ENCODE data around the gene CYP1A1. TPM values are rescaled to one million over a fixed set of nuclear protein-coding genes. Genes with fewer than 3 reads are reported as not detected.

CYP1A1 gene
- total and polyA plus RNA-seq, 2 of the 13 experiments (the other 11 are each of a cell fraction or from before 2014, with no cell fraction given), result 7.9 to 8.0 TPM

DNA sequence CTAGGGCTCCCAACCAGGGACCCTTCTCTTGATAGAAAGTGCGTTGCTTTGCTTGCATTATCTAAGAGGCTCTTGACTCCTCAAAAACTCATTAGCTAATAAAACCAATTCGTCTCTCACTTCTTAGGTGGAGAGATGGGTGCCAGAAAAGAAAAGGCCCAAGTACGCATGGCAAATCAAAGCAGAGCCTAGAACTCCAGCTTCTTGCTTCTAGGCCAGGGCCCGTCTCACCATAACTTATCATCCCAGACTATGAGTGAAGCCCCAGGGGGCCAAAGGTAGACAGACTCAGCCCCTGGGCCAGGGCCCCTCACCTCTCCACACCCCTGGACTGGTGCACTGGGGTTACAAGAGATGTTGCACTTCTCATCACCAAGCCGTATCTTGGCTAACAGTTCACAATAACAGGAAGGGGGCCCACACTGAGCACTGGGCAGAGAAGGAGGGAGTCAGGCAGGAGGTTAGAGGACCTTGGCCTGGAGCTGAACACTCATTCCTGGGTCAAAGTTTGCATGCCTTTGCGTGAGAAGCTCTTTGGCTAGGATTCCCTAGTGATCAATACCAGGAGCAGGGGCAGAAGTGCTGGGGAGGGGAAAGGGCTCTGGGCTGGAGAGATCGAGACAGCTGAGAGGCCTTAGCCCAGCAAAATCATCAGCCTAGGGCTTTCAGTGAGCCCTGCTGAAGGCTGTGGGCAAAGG lies 5.4 kb upstream of the CYP1A1 start (continued):
- TF ChIP-seq, protein P1, sequence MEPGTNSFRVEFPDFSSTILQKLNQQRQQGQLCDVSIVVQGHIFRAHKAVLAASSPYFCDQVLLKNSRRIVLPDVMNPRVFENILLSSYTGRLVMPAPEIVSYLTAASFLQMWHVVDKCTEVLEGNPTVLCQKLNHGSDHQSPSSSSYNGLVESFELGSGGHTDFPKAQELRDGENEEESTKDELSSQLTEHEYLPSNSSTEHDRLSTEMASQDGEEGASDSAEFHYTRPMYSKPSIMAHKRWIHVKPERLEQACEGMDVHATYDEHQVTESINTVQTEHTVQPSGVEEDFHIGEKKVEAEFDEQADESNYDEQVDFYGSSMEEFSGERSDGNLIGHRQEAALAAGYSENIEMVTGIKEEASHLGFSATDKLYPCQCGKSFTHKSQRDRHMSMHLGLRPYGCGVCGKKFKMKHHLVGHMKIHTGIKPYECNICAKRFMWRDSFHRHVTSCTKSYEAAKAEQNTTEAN (CRISPR knock-in tag; conservative IDR thresholded peaks at IDR 0.05), result no peak
- TF ChIP-seq IRF2 (CRISPR knock-in tag; IDR thresholded peaks at IDR 0.05) (peak; percentile 70; the same call in 1 of the 2 replicates), ZNF121 (CRISPR knock-in tag; IDR thresholded peaks at IDR 0.05) (peak; percentile 40; the same call in 1 of the 2 replicates), KAT7 (CRISPR knock-in tag; IDR thresholded peaks at IDR 0.05; ENCODE audit: borderline replicate concordance) (no peak), GZF1 (CRISPR knock-in tag; IDR thresholded peaks at IDR 0.05) (no peak), RARA (CRISPR knock-in tag; IDR thresholded peaks at IDR 0.05) (peak; percentile 96), RBM39 (IDR thresholded peaks at IDR 0.05; ENCODE audit: low read depth, low read length, poor library complexity, severe bottlenecking) (no peak), POLR2G (IDR thresholded peaks at IDR 0.05; ENCODE audit: low read depth, low read length) (no peak), TOPORS (CRISPR knock-in tag; IDR thresholded peaks at IDR 0.05) (no peak), ZNF652 (CRISPR knock-in tag; IDR thresholded peaks at IDR 0.05; ENCODE audit: borderline replicate concordance, low read depth) (peak; percentile 47; the same call in 1 of the 2 replicates), PRPF4 (IDR thresholded peaks at IDR 0.05; ENCODE audit: low read depth, low read length, poor library complexity, severe bottlenecking) (no peak), EP300 (IDR thresholded peaks at IDR 0.05; ENCODE audit: low read depth in 2 of 2, low read length in 2 of 2) (peak; percentile 75 to 90), EP300 (CRISPR knock-in tag; IDR thresholded peaks at IDR 0.05; ENCODE audit: borderline replicate concordance) (peak; percentile 60; the same call in 1 of the 2 replicates), MED1 (CRISPR knock-in tag; IDR thresholded peaks at IDR 0.05) (peak; percentile 97), NCOA2 (CRISPR knock-in tag; IDR thresholded peaks at IDR 0.05) (peak; percentile 87), ZNF549 (CRISPR knock-in tag; IDR thresholded peaks at IDR 0.05) (0 out of 2 replicates have a peak, but pooled peaks have one; percentile 21), ZFX (CRISPR knock-in tag; IDR thresholded peaks at IDR 0.05; ENCODE audit: low read depth) (peak; percentile 90), NFKBIZ (CRISPR knock-in tag; IDR thresholded peaks at IDR 0.05) (0 out of 2 replicates have a peak, but pooled peaks have one; percentile 14), SIX1 (CRISPR knock-in tag; IDR thresholded peaks at IDR 0.05; ENCODE audit: borderline replicate concordance) (peak; percentile 41; the same call in 1 of the 2 replicates)
- TF ChIP-seq, protein P2, sequence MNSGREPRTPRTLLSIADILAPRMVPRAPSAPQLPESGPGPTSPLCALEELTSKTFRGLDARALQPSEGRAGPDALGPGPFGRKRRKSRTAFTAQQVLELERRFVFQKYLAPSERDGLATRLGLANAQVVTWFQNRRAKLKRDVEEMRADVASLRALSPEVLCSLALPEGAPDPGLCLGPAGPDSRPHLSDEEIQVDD (CRISPR knock-in tag; IDR thresholded peaks at IDR 0.05; ENCODE audit: borderline replicate concordance), result no peak
- TF ChIP-seq, protein P3, sequence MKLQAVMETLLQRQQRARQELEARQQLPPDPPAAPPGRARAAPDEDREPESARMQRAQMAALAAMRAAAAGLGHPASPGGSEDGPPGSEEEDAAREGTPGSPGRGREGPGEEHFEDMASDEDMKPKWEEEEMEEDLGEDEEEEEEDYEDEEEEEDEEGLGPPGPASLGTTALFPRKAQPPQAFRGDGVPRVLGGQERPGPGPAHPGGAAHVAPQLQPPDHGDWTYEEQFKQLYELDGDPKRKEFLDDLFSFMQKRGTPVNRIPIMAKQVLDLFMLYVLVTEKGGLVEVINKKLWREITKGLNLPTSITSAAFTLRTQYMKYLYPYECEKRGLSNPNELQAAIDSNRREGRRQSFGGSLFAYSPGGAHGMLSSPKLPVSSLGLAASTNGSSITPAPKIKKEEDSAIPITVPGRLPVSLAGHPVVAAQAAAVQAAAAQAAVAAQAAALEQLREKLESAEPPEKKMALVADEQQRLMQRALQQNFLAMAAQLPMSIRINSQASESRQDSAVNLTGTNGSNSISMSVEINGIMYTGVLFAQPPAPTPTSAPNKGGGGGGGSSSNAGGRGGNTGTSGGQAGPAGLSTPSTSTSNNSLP (IDR thresholded peaks at IDR 0.05; ENCODE audit: low read depth, low read length), result peak; percentile 35; the same call in 1 of the 2 replicates
- TF ChIP-seq, protein P4, sequence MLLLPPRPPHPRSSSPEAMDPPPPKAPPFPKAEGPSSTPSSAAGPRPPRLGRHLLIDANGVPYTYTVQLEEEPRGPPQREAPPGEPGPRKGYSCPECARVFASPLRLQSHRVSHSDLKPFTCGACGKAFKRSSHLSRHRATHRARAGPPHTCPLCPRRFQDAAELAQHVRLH (CRISPR knock-in tag; IDR thresholded peaks at IDR 0.05; ENCODE audit: borderline replicate concordance, low read depth), result peak; percentile 70
- TF ChIP-seq, protein P5, sequence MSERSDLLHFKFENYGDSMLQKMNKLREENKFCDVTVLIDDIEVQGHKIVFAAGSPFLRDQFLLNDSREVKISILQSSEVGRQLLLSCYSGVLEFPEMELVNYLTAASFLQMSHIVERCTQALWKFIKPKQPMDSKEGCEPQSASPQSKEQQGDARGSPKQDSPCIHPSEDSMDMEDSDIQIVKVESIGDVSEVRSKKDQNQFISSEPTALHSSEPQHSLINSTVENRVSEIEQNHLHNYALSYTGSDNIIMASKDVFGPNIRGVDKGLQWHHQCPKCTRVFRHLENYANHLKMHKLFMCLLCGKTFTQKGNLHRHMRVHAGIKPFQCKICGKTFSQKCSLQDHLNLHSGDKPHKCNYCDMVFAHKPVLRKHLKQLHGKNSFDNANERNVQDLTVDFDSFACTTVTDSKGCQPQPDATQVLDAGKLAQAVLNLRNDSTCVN (CRISPR knock-in tag; IDR thresholded peaks at IDR 0.05; ENCODE audit: borderline replicate concordance), result no peak
- TF ChIP-seq, protein P6, sequence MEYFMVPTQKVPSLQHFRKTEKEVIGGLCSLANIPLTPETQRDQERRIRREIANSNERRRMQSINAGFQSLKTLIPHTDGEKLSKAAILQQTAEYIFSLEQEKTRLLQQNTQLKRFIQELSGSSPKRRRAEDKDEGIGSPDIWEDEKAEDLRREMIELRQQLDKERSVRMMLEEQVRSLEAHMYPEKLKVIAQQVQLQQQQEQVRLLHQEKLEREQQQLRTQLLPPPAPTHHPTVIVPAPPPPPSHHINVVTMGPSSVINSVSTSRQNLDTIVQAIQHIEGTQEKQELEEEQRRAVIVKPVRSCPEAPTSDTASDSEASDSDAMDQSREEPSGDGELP (IDR thresholded peaks at IDR 0.05; ENCODE audit: borderline replicate concordance, low read depth), result peak; percentile 64; the same call in 1 of the 2 replicates
